GM12878 (cell line): ENCODE data around the gene NCR2. TPM values are rescaled to one million over a fixed set of nuclear protein-coding genes. Genes with fewer than 3 reads are reported as not detected.

ENCODE experiments used
- ATAC-seq: fragments of 200-7000 bp; cut with Tn5 transposase; 3 replicates; pipeline ENCODE4 v1.9.1; 2020; ENCODE audit warnings: mild to moderate bottlenecking, moderate library complexity
- BruUV-seq: library from RNA; stranded (reverse); fragments of 400-500 nt; replicated peaks from 2 replicates; lab custom pipeline; 2021; lab: Mats Ljungman, UMichigan
- CTCF ChIA-PET: fragments of 300-600 bp; sonication (Branson Sonifier 250); formaldehyde crosslinking; extraction: SDS; loops from one replicate; lab custom pipeline; 2021; ENCODE audit warnings: inconsistent platforms; lab: Yijun Ruan, JAX
- POLR2A ChIA-PET: fragments of 350-600 bp; formaldehyde crosslinking; extraction: SDS; loops from one replicate; lab custom pipeline; 2021; ENCODE audit warnings: inconsistent platforms; lab: Charles Lee
- RAD21 ChIA-PET: fragments of 300-600 bp; sonication (Branson Sonifier 250); formaldehyde crosslinking; loops from one replicate; lab custom pipeline; 2023; ENCODE audit warnings: antibody characterized with exemption; ENCODE audit not compliant: unreplicated experiment; lab: Charles Lee
- SMC1A ChIA-PET: fragments of 300-600 bp; sonication (Branson Sonifier 250); formaldehyde crosslinking; loops from one replicate; lab custom pipeline; 2023; ENCODE audit not compliant: unreplicated experiment, uncharacterized antibody; lab: Charles Lee
- DNase-seq: peaks from one replicate; pipeline ENCODE4 v3.0.0-alpha.2; 2011; ENCODE audit warnings: low read depth, low spot score
- FAIRE-seq: peaks from 3 replicates; lab custom pipeline; 2011; peaks lifted over from hg19 to GRCh38; lab: Jason Lieb, UNC
- H2AFZ ChIP-seq: 2 replicates; pipeline ENCODE4 v1.6.0; 2011; ENCODE audit warnings: low read depth, low read length, control low read depth; ENCODE audit not compliant: control insufficient read depth
- H3K27ac ChIP-seq: 2 replicates; pipeline ENCODE4 v1.5.1; 2011; ENCODE audit warnings: control low read depth; ENCODE audit not compliant: control insufficient read depth, insufficient read depth
- H3K27me3 ChIP-seq, 2 experiments: replicated peaks in 1 of 2; 2 replicates each; pipeline versions ENCODE4 v1.6.0 to v1.6.1; 2011; ENCODE audit warnings: low read length in 1 of 2; ENCODE audit not compliant: control insufficient read depth in 2 of 2, insufficient read depth in 2 of 2
- H3K36me3 ChIP-seq, 2 experiments: 2 replicates each; pipeline ENCODE4 v1.5.1; 2011; ENCODE audit warnings: low read length in 1 of 2; ENCODE audit not compliant: control insufficient read depth in 2 of 2, insufficient read depth in 2 of 2
- H3K4me1 ChIP-seq: 2 replicates; pipeline ENCODE4 v1.6.1; 2011; ENCODE audit warnings: mild to moderate bottlenecking, low read length, moderate library complexity, mixed read lengths; ENCODE audit not compliant: control insufficient read depth, insufficient read depth
- H3K4me2 ChIP-seq: 2 replicates; pipeline ENCODE4 v1.6.0; 2011; ENCODE audit warnings: control low read depth; ENCODE audit not compliant: control insufficient read depth, insufficient read depth
- H3K4me3 ChIP-seq: fragments of 200-600 bp; sonication (generic); 2 replicates; pipeline ENCODE4 v1.5.1; 2016
- H3K79me2 ChIP-seq: 2 replicates; pipeline ENCODE4 v1.6.0; 2011; ENCODE audit warnings: low read length; ENCODE audit not compliant: control insufficient read depth, insufficient read depth
- H3K9ac ChIP-seq: 2 replicates; pipeline ENCODE4 v1.8.0; 2011; ENCODE audit warnings: low read length, control low read depth, mixed read lengths; ENCODE audit not compliant: control insufficient read depth, insufficient read depth
- H3K9me3 ChIP-seq: replicated peaks from 3 replicates; pipeline ENCODE4 v1.5.1; 2011; ENCODE audit warnings: mild to moderate bottlenecking, low read length; ENCODE audit not compliant: control insufficient read depth, insufficient read depth
- H4K20me1 ChIP-seq: 2 replicates; pipeline ENCODE4 v1.6.0; 2011; ENCODE audit not compliant: control insufficient read depth, insufficient read depth
- ASH2L ChIP-seq: fragments of 300-600, 200-600 bp; sonication (generic); IDR thresholded peaks from 2 replicates; pipeline ENCODE4 v1.6.1; 2017; ENCODE audit warnings: low read depth, mild to moderate bottlenecking, borderline replicate concordance
- ATF2 ChIP-seq: IDR thresholded peaks from 2 replicates; pipeline ENCODE4 v1.6.1; 2012; ENCODE audit warnings: low read length, inconsistent platforms
- ATF7 ChIP-seq: fragments of 450-650 bp; IDR thresholded peaks from 2 replicates; pipeline ENCODE4 v1.6.1; 2016; ENCODE audit warnings: low read depth, mild to moderate bottlenecking
- IRF3 ChIP-seq: fragments of 450-650 bp; IDR thresholded peaks from 2 replicates; pipeline ENCODE4 v1.6.1; 2014; ENCODE audit warnings: mild to moderate bottlenecking
- NFYB ChIP-seq: IDR thresholded peaks from 2 replicates; pipeline ENCODE4 v1.6.1; 2011; ENCODE audit warnings: low read depth, mild to moderate bottlenecking, low read length, improper control_type of control experiment, moderate library complexity; ENCODE audit not compliant: insufficient read depth
- STAT1 ChIP-seq: fragments of 450-650 bp; conservative IDR thresholded peaks from 2 replicates; pipeline ENCODE4 v1.6.1; 2014; ENCODE audit warnings: antibody characterized with exemption, mild to moderate bottlenecking
- TCF12 ChIP-seq: IDR thresholded peaks from 2 replicates; pipeline ENCODE4 v1.6.1; 2011; ENCODE audit warnings: low read depth, mild to moderate bottlenecking, low read length
- ZNF217 ChIP-seq: fragments of 450-650 bp; IDR thresholded peaks from 2 replicates; pipeline ENCODE4 v1.6.1; 2017; ENCODE audit warnings: antibody characterized with exemption, mild to moderate bottlenecking
- WGBS: methylation state at CpG from one replicate; pipeline ENCODE4 v1.1.6; 2016; ENCODE audit warnings: low lambda C conversion rate; ENCODE audit not compliant: insufficient replicate concordance, insufficient coverage; ENCODE audit errors: missing lambda C conversion rate; 5-methylcytosine and 5-hydroxymethylcytosine counted together
- in situ Hi-C: fragments of 300-500 bp; cut with MboI; formaldehyde crosslinking; loops from 9 replicates; pipeline ENCODE4 v1.14.3; 2018; ENCODE audit warnings: mixed read lengths
- intact Hi-C: fragments of 100-400 bp; cut with micrococcal nuclease; formaldehyde crosslinking; loops from one replicate; pipeline ENCODE4 v1.14.2; 2022; ENCODE audit not compliant: unreplicated experiment
- polyA plus RNA-seq, 11 experiments: library from polyadenylated mRNA; depleted of rRNA in 4 of 11; unstranded in 6 of 11; stranded (reverse) in 5 of 11; fragments of >200 nt; fragmentation: Nextera tagmentation in 4 of 11; fragmentation: Illumina TruSeq in 1 of 11; extraction: Ambion mirVana in 4 of 11; extraction: Trizol in 1 of 11; gene quantifications; 1 replicate in 1 of 11; 2 replicates in 10 of 11; pipeline versions ENCODE4 v1.2.1 to v1.2.3, GENCODE V29; 2011 to 2016; ENCODE audit warnings: inconsistent platforms in 2 of 11, missing spikeins in 2 of 11, low read depth in 1 of 11
- total RNA-seq, 4 experiments: library from RNA; depleted of rRNA in 3 of 4; stranded (reverse); fragments of >200 nt in 3 of 4; fragmentation: Illumina TruSeq in 1 of 4; extraction: Trizol in 1 of 4; gene quantifications; 2 replicates each; pipeline versions ENCODE4 v1.2.1 to v1.2.3, GENCODE V29; 2013 to 2021
- TF ChIP-seq, protein P1 (sequence below): fragments of 450-650 bp; IDR thresholded peaks from 2 replicates; pipeline ENCODE4 v1.6.1; 2017; ENCODE audit warnings: mild to moderate bottlenecking
- TF ChIP-seq, protein P2 (sequence below): fragments of 450-650 bp; IDR thresholded peaks from 2 replicates; pipeline ENCODE4 v1.6.1; 2017; ENCODE audit warnings: mild to moderate bottlenecking, low read depth, inconsistent platforms; ENCODE audit not compliant: poor library complexity, severe bottlenecking

Gene NCR2
- total and polyA plus RNA-seq, 10 of the 15 experiments (the other 5 are each of a cell fraction or from before 2014, with no cell fraction given), result 0.21 to 0.53 TPM; not detected in 8

- TF ChIP-seq, protein P1, sequence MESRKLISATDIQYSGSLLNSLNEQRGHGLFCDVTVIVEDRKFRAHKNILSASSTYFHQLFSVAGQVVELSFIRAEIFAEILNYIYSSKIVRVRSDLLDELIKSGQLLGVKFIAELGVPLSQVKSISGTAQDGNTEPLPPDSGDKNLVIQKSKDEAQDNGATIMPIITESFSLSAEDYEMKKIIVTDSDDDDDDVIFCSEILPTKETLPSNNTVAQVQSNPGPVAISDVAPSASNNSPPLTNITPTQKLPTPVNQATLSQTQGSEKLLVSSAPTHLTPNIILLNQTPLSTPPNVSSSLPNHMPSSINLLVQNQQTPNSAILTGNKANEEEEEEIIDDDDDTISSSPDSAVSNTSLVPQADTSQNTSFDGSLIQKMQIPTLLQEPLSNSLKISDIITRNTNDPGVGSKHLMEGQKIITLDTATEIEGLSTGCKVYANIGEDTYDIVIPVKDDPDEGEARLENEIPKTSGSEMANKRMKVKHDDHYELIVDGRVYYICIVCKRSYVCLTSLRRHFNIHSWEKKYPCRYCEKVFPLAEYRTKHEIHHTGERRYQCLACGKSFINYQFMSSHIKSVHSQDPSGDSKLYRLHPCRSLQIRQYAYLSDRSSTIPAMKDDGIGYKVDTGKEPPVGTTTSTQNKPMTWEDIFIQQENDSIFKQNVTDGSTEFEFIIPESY, result 0 out of 2 replicates have a peak, but pooled peaks have one; percentile 56
These were observed 535 bp downstream of the NCR2 start (continued) for GRCh38 chr6:41335943-41336342.

DNA sequence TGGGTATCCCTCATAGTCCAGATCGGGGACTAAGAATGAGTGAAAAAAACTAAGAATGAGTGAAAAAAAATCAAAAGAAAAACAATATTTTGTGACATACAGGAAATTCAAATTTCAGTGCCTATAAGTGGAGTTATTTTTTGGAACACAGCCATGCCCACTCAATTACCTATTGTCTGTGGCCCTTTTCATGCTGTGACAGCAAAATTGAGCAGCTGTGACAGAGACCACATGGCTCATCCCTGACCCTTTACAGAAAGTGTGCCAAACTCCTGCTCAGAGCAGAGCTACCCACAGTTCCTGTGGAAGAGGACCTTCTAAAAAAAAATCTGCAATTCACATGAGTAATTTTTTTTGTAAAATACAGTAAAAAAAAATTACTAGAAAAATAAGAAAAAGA, 1.4 kb downstream of the NCR2 start:
- no peaks in the 10 kb centered on the region; a peak in 1 of 4 replicates for H3K27me3 ChIP-seq
- WGBS, result 85% methylated on average over 1 of the region's 1 CpG
- no peaks in the 10 kb centered on the region for H3K9me3 ChIP-seq
- RAD21 ChIA-PET, result interaction anchor here (0.9 to 1.1 kb wide), 3 partner anchors 17 to 30 kb away, joined by 3 to 4 read pairs (median 4); no protein-coding TSS in a partner anchor
- no peak overlapping the region for H2AFZ ChIP-seq
- H3K9ac ChIP-seq, result no peak overlapping the region
- ATAC-seq (no peak), DNase-seq (no peak), FAIRE-seq (no peak)
- CTCF ChIA-PET, result interaction anchor here (0.8 to 11.4 kb wide), 6 partner anchors 10 to 59 kb away, joined by 3 to 206 read pairs (median 37); no protein-coding TSS in a partner anchor
- H3K4me2 ChIP-seq, result no peak overlapping the region
- SMC1A ChIA-PET, result interaction anchor here (1.2 to 9.7 kb wide), 3 partner anchors 17 to 20 kb away, joined by 4 to 253 read pairs (median 21); no protein-coding TSS in a partner anchor
- in situ Hi-C loops, result no loop called here
- H4K20me1 ChIP-seq, result no peaks in the 10 kb centered on the region
- H3K4me3 ChIP-seq, result no peak overlapping the region
- no peak overlapping the region for H3K27ac ChIP-seq
- POLR2A ChIA-PET, result interaction anchor here (0.6 to 1.9 kb wide), 2 partner anchors 14 to 396 kb away, joined by 3 to 6 read pairs; no protein-coding TSS in a partner anchor
- no peaks in the 10 kb centered on the region for H3K79me2 ChIP-seq
- no TSS peak for BruUV-seq
- TF ChIP-seq IRF3, result no peak
- TF ChIP-seq ATF2, result no peak
- TF ChIP-seq STAT1, result no peak
- no peak for TF ChIP-seq TCF12
- no peak for TF ChIP-seq NFYB
- no peak for TF ChIP-seq ZNF217
- no peak for TF ChIP-seq ASH2L
- TF ChIP-seq, protein P2, sequence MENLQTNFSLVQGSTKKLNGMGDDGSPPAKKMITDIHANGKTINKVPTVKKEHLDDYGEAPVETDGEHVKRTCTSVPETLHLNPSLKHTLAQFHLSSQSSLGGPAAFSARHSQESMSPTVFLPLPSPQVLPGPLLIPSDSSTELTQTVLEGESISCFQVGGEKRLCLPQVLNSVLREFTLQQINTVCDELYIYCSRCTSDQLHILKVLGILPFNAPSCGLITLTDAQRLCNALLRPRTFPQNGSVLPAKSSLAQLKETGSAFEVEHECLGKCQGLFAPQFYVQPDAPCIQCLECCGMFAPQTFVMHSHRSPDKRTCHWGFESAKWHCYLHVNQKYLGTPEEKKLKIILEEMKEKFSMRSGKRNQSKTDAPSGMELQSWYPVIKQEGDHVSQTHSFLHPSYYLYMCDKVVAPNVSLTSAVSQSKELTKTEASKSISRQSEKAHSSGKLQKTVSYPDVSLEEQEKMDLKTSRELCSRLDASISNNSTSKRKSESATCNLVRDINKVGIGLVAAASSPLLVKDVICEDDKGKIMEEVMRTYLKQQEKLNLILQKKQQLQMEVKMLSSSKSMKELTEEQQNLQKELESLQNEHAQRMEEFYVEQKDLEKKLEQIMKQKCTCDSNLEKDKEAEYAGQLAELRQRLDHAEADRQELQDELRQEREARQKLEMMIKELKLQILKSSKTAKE, result no peak
- TF ChIP-seq ATF7, result no peak
- intact Hi-C loops, result no loop called here
- peaks cover 34% of the 10 kb centered on the region for H3K4me1 ChIP-seq
- H3K36me3 ChIP-seq, result no peaks in the 10 kb centered on the region
